ENCODE results near the gene MIGA2.

Gene MIGA2

DNA sequence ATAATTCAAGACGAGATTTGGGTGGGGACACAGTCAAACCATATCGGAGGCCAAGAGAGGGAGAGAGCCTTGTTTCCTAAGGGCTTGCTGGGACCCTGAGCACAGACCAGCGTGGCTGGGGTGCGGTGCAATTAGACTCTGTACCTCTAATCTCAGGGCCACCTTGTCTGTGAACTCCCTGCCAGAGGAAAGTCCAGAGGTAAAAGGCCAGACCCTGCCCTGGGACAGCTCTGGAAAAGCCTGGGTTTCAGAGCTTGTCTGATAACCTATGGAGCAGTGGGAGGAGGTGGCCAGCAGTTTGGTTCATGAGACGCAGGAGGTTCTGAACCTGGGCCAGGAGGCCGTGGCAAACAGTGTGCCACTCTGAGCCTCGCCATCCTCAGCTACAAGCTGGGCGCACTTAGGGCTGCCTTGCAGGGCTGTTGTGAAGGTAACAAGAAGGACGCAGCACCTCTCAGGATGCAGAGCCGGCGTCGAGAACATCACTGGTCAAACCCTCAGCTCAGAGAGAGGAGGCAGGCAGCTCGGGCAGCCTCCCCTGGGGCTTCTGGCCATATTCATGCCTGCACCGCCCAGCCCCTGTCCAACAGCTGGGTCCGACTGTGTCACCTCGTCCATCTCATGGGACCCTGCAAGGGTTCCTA, 39.7 kb downstream of the MIGA2 start:
- no peak for FAIRE-seq

DNA sequence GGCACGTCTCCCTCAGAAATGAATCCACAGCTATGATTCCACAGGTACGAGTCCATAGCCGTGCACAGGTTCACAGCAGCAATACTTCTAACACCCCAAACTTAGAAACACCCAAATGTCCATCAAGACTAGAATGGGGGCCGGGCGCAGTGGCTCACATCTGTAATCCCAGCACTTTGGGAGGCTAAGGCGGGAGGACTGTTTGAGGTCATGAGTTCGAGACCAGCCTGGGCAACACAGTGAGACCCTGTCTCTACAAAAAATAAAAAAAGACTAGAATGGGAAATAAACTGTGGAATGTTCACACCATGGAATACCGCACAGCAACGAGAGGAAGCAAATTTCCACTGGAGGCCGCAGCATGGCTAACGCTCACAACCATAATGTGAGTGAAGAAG, 40.2 kb downstream of the MIGA2 start:
- FAIRE-seq: no peak

DNA sequence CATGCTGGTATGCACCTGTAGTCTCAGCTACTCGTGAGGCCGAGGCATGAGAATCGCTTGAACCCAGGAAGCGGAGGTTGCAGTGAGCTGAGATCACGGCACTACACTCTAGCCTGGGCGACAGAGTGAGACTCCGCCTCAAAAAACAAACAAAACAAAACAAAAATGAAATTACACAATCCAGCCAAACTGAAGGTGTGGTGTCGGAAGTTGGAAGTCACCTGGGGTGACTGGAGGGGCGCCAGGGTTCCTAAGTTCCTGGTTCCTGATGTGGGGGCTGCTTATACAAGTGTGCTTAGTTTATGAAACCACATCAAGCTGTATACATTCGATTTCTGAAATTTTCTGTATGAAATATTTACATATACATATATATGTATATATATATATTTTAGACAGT, 40.8 kb downstream of the MIGA2 start:
- no peak for FAIRE-seq

DNA sequence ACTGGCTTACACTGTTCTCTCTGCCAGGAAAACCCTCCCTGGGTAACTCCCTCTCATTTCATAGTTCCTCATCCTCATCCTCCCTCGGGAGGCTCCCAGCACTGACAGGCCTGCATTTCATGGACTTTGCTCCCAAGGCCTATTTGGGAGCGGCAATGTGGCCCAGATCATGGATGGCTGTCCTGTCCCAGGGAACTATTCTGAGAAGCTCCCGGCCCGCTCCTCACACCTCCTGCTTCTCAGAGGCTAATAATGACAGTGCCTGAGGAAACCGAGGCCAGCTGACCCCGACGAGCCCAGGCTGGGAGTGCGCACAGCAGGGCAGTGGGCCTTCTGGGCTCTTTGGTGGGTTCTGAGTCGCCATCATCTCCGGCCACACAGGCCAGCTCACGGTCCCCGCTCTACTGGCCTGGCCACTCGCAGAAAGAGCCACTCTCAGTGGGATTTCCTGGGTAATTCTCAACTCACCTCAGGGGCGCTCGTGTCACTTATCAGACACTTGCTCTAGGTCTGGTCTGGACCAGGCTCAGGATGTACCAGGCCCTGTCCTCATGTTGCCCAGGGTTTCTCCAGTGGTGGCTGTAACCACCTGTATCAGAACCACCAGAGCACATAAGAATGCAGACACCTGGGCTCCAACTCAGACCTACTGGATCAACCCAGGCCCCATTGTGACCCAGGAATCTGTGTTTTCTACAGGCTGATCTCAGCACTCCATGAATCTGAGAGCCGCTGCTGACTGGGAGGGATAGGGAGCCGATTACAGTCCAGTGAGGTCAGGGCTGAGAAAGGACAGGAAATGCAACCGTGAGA, 42.5 kb downstream of the MIGA2 start:
- FAIRE-seq: no peak

DNA sequence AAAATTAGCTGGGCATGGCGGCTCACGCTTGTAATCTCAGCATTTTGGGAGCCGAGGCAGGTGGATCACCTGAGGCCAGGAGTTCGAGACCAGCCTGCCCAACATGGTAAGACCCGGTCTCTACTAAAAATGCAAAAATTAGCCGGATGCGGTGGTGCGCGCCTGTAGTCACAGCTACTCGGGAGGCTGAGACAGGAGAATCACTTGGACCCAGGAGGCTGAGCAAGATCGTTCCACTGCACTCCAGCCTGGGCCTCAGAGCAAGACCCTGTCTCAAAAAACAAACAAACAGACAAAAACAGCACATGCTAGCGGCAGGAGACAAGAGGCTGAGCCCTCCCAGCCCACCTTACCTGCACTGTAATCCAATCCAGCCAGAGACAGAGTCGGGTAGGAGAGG, 43.4 kb downstream of the MIGA2 start:
- no peak for FAIRE-seq

DNA sequence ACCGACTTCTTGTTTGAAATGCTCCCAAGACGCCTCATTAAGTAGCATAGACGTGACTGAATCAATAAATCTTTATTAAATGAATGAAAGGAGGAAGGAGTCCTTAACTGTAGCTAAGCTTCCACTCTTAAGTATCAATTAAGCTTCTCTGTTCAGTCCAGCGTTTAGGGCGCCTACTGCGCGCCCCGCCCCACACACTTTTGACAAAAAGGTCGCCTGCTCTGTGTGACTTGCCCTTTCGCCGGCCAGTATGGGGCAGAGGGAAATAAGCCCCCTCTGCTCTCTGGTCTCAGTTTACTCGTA, 43.8 kb downstream of the MIGA2 start:
- FAIRE-seq: no peak

DNA sequence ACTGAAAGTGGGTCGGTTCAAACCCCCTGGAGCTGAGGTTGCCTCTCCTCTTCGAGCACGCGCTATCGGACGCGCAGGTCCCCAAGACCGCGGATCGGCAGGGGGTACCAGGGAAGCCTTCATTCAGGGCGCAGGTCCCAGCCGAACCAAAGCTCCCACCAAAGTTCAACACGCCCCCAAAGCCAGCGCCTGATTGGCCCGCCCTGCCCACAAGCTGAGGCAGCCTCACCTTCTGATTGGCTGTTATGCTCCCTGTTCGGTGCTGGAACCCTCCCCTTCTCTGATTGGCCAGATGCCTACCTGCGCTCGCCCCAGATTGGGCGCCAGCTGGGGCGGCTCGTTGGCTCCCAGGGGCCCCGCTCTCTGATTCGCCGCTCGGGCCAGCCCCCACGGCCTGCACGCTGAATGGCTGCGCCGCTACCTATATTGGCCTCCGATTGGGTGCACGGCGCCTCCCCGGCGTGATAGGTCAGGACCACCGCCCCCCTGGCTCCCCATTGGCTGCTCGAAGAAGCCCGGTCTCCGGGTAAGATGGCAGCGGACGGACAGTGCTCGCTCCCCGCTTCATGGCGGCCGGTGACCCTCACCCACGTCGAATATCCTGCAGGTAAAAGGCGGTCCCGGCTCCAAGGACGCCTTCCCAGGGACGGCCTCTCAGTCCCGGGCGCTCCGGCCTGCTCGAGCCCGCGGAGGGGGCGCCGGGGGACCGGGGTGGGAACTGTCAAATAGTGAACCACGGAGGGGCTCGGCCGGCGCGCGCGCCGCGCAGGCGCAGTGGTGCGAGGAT, 44.4 kb downstream of the MIGA2 start, which contains the start of gene DOLPP1:
Gene DOLPP1 (plus strand): TSS at position 511 of the 787 bp plus-strand sequence. CDS start 21 bp downstream, at position 532.
- peak; percentile 99 for FAIRE-seq

DNA sequence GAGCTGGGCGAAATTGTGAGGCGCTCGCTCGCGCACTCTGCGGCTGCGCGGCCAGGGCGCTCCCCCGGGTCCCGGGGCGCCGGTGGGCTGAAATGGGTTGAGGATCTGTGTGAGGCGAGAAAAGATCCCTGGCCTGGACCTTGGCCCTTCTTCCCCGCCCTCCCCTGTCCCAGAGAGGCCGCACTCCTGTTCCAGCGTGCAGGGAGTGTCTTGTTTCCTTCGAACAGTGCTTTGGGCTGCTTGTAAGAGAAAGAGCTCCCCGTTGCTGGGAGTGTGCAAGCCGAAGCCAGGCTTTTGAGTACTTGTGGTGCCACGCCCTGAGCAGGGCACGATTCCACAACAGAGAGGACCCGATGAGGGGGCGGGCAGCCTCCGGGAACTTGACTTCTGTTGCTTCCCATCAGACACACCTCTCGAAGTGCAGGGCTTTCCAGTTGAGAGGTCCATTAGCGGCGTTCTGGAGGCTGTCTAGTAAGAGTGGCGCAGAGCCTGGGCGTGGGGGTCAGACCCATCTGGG, 45.0 kb downstream of the MIGA2 start:
- FAIRE-seq: no peak

DNA sequence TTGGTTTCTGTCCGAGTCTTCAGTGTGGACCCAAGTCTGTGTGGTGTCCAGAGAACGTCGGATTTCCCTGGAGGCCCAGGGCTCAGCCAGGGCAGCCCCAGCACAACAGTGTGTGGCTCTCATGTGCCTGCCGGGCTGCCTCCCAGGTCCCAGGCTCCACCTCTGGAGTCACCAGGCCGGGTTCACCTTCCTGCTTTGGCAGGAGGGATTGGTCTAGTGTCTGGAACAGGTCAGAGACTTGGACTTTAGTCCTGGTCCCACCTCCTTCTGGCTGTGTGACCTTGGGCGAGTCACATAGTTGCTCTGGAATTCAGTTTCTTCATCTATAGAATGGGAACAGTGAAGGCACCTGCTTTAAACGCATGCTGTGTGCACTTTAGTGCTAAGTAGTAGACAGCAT, 47.7 kb downstream of the MIGA2 start:
- no peak for FAIRE-seq

DNA sequence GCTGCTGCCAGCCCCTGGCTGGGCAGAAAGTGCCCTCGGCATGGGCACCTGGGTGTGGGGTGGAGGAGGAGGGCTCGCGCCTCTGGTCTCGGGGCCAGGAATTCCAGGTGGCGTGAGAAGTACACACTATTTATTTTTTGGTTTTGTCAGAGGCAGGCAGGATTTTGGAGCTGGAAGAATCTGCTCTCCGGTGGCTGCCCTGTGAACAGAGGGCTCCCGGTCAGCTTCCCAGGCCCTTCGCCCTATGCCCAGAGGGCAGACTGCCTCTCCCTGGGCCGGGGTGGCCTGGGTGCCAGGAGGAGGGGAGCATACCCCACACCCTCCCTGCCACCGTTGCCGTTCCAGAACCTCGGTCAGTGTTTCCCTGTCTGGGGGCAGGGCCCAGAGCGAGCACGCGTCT, 52.8 kb downstream of the MIGA2 start:
- no peak for FAIRE-seq

DNA sequence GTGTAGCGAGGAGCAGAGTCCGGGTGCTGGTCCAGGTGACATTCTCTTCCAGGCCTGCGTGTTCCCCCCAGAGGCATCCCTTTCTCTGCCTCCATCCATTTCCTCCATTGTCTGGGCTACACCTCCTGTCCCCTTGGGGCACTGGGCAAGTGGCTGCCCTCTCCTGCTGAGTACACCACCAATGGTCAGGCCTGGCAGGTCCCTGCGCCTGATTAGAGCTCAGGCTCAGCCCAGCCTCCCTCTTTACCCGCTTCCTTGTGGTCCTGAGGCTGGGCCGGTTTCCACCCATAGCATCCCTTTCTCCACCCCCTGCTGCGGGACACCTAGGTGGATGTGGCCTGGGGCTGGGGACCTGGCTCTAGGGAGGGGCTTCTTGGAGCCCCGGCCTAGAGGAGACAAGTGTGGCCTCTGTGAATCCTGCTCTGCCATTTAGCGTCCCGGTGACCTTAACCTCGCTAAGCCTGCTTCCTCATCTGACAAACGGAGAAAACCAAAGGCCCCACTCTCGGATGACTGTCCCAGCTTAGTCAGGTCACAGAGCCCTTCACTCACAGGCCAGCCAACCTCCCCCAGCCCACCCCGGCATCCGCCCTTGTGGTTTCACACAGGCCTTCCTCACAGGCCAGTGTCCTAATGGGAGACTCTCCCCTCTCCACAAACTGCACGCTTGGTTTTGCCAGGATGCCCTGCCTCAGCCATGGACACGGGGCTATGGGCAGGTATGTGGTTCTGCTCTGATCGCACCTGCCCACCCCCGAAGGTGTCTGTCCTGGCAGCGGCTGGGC, 57.4 kb downstream of the MIGA2 start:
- no peak for FAIRE-seq

DNA sequence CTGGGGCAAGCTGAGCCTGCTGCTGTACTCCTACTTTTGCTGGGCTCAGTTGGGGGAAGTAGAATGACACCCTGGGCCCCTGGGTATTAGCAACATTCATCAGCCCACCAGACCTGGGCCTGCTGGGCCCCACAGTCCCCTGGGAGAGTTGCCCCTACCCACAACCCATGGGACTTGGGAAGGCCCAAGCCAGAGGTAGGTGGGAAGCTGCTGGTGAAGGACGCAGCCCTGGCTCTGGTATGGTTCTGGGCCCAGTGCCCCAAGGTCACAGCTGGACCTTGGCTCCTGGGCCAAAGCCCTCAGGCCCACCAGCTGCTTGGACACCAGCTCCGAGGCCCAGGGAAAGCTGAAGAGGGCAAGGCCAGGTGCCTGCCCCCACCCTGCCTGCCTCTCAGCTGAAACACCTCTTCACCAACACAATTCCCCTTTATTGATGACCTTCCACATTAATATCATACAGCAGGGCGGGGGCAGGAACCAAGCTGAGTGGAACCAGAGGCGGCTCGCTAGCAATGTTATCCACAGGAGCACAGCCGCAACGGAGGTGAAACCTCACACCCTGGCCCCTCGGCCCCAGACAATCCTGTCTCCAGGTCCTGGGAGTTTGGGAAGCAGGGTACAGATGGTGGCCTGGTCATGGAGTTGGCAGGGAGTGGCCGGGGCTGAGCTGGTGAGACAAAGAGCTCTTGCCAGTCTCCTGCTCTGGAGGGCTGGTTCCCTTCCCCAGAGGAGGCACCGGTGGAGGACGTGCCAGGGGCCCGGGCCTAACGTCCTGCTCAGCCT, 58.2 kb downstream of the MIGA2 start:
- no peak for FAIRE-seq

DNA sequence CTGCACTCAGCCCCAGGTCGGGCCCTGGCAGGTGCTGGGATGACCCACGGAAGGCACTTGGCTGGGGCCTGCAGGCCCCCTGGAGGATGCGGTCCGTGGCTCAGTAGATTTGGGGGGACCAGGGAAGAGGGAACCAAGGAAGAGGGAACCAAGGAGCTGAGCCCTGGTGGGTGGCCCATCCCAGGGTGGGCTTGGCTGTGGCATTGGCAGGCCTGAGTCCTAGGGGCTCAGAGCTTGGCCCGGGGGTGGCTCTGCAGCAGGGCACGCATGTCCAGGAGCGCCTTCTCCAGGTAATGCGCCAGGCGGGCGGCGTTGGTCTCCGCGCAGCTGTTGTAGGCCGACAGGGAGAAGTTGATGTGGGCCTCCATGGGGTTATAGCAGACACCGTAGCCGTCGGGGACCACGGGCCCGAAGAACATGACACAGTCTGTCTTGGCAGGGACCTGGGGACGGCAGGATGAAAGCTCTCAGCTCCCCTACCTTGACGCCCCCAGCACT, 58.8 kb downstream of the MIGA2 start:
- no peak for FAIRE-seq

DNA sequence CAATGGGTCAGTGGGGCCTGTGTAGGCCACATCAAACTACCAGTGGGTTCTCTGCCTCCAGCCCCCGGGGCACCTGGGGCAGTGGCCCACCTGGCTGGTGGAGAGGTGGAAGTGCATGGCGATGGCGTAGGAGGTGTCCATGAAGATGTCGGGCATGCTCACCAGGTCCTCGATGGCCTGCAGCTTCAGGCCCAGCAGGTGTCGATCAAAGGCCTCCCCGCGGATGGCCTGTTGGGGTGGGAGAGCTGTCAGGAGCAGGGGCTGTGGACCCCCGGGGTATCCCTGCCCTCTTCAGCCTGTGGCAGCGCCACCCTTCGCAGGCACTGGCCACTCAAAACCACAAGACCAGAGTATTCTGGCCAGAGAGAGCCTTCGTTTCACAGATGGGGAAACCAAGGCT, 59.5 kb downstream of the MIGA2 start:
- FAIRE-seq: no peak

DNA sequence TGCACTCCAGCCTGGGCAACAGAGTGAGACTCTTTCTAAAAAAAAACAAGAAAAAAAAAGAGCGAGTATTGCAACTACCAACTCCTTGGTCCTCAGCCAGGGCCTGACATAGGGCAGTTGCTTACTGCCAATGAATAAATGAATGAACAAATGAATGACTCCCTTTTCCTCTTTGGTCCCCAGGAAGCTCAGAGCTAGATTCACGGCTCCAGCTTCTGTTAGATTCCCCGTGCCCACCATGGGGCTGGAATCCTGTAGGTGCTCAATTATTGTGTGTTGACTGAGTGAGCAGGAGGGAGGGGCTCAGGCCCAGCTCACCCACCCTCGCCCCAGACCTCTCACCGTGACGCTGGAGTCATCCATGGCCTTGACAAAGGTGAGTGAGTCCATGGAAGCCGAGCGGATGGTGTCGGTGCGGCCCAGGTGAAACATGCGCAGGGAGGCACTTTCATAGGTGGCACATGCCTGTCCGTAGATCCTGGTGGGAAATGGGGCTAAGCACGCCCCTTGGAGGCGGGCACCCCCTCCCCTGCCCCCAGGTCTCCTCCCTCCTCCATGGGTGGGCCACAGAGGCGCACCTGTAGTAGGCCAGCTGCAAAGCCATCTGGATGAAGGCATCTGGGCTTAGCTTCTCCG, 61.4 kb downstream of the MIGA2 start:
- FAIRE-seq: no peak

DNA sequence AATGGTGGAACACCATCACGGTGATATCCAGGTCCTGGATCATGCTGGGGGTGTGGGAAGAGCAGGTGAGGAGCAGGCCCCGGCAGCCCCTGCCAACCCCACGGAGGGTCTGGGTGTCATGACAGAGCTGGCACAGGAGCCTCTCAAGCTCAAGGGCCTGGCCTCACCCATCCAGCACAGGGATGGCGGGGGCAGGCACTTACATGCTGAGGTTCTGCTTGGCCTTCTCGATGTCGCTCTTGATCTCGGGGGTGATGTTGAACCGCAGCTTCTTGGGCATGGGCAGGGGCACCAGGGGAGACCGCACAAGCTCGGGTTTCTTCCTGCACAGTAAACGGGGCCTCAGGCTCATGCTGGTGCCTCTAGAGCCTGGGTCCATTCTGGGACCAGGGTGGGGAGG, 61.9 kb downstream of the MIGA2 start:
- no peak for FAIRE-seq

DNA sequence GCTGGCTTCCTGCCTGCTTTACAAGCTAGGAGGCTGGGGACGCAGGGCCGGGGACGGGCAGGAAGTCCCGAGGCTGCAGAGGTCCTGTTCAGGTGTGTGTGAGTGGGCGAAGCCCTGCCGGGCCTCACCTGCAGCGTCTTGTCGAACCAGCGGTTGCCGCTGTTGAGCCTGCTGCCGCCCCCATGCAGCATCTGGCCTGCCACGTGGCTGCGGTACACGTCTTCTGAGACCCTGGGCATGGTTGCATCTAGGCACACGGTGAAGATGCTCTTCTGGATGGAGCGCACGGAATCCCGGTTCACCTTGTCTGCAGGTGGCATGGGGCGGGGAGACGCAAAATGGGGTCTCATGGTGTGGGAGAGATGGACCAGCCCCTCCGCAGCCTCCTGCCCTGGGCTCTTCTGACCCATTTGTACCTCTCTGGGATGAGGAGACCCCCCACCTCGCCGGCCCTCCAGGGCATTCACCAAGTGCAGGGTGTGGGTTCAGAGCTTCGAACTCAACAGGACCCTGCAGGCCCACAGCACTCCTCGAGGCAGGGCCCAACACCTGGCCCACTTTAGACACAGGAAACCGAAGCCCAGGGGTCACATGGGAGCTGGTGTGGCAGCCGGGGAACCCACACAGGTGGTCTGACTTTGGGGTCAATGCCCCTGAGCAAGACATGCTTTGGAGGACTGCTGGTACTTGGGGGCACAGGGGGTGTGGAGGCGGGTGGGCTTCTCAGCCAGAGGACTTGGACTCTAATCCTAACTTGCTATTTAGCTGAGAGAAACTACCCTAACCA, 64.2 kb downstream of the MIGA2 start:
- FAIRE-seq: no peak

DNA sequence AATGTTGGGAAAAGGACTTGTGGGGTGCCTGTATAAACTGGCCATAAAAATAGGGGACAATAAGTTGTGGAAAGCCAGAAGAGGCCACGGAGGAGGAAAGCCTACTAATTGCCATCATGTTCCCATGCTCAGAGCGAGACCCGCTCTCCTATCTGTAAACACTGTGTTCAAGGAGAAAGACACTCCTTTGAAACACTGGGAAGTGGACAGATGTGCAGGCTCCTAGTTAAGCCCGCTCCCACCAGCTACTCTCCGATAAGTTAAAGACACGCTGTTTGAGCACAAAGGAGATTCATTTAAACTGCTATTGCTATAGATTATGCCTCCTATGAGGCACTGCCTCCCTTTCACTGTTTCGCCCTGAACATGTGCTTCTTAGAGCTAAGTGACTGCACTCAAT, 64.9 kb downstream of the MIGA2 start:
- no peak for FAIRE-seq

DNA sequence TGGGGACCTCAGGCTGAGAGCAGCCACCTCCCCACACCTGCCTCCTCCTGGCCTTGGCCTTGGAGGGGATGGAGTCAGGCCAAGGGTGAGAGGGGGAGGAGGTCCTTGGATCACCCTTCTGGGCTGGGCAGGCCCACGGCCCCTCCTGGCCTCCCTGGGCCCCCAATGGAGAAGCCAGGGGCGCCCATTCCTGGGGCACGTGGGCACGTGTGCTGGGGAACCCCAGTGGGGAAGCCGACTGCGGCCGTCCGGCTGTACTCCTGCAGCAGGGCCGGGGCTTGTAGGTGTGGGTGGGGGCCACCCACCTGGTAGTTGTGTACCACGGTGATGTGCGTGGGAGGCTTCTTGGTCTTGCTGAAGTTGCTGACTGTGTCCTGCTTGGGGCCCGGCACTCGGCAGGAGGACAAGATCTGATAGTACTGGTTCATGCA, 65.7 kb downstream of the MIGA2 start:
- FAIRE-seq: no peak
